Measurements from ENCODE around the gene MEF2C.
A peak's percentile ranks its signal among the peaks of the same experiment; 100 is the strongest.

Gene MEF2C

GRCh38 chr5:88707216-88707965, 175.6 kb downstream of the MEF2C start:
- no peak for DNase-seq

GRCh38 chr5:88702332-88702731, 180.7 kb downstream of the MEF2C start:
- no peak for DNase-seq

GRCh38 chr5:88700121-88700520, 182.9 kb downstream of the MEF2C start:
- DNase-seq, result no peak

GRCh38 chr5:88698290-88698689, 184.7 kb downstream of the MEF2C start:
- DNase-seq, result no peak

GRCh38 chr5:88696466-88696865, 186.5 kb downstream of the MEF2C start:
- no peak for DNase-seq

GRCh38 chr5:88695931-88696330, 187.1 kb downstream of the MEF2C start:
- DNase-seq, result no peak

GRCh38 chr5:88695232-88695631, 187.8 kb downstream of the MEF2C start:
- DNase-seq, result no peak

- DNase-seq, result no peak
These were observed 188.8 kb downstream of the MEF2C start for GRCh38 chr5:88694023-88694679.

GRCh38 chr5:88693071-88693932, 189.7 kb downstream of the MEF2C start:
- DNase-seq, result no peak

- DNase-seq, result no peak
These were observed 190.8 kb downstream of the MEF2C start for GRCh38 chr5:88691945-88692868.

GRCh38 chr5:88691230-88691582, 191.8 kb downstream of the MEF2C start:
- no peak for DNase-seq

GRCh38 chr5:88690409-88691229, 192.4 kb downstream of the MEF2C start:
- DNase-seq, result peak; percentile 9 to 40

GRCh38 chr5:88689668-88690408, 193.1 kb downstream of the MEF2C start:
- DNase-seq, result no peak

GRCh38 chr5:88688984-88689667, 193.9 kb downstream of the MEF2C start:
- no peak for DNase-seq

GRCh38 chr5:88688156-88688983, 194.6 kb downstream of the MEF2C start:
- DNase-seq, result no peak

GRCh38 chr5:88687373-88687911, 195.5 kb downstream of the MEF2C start:
- DNase-seq, result no peak

- DNase-seq, result no peak
These were observed 196.3 kb downstream of the MEF2C start for GRCh38 chr5:88686726-88687125.

GRCh38 chr5:88685591-88686541, 197.1 kb downstream of the MEF2C start:
- DNase-seq, result no peak
